Glutamatergic neuron (in vitro differentiated cells): ENCODE measurements around the gene SLC15A2. TPM values are rescaled to one million over a fixed set of nuclear protein-coding genes. Genes with fewer than 3 reads are reported as not detected.
"Not testable (repeated sequence)": the region's sequence is repeated elsewhere in the genome, so short reads cannot be mapped to it uniquely, and the experiment has no call there.

Experiments
- DNase-seq: peaks from one replicate; pipeline ENCODE4 v3.0.0; 2022
- H3K27ac Mint-ChIP-seq: one replicate; pipeline ENCODE4 v1.8.0; 2020; ENCODE audit warnings: mild to moderate bottlenecking, mixed read lengths, inconsistent platforms; ENCODE audit not compliant: unreplicated experiment
- H3K27me3 Mint-ChIP-seq: one replicate; pipeline ENCODE4 v1.8.0; 2020; ENCODE audit warnings: mild to moderate bottlenecking, moderate library complexity, mixed read lengths, inconsistent platforms; ENCODE audit not compliant: unreplicated experiment
- H3K36me3 Mint-ChIP-seq: one replicate; pipeline ENCODE4 v1.8.0; 2020; ENCODE audit warnings: mild to moderate bottlenecking, mixed read lengths, inconsistent platforms; ENCODE audit not compliant: unreplicated experiment
- H3K4me1 Mint-ChIP-seq: one replicate; pipeline ENCODE4 v1.8.0; 2020; ENCODE audit warnings: mild to moderate bottlenecking, low read depth, mixed read lengths, inconsistent platforms; ENCODE audit not compliant: unreplicated experiment
- H3K4me3 Mint-ChIP-seq: one replicate; pipeline ENCODE4 v1.8.0; 2020; ENCODE audit warnings: mild to moderate bottlenecking, mixed read lengths, inconsistent platforms; ENCODE audit not compliant: unreplicated experiment
- H3K9me3 Mint-ChIP-seq: one replicate; pipeline ENCODE4 v1.8.0; 2020; ENCODE audit warnings: mild to moderate bottlenecking, moderate library complexity, mixed read lengths, inconsistent platforms; ENCODE audit not compliant: unreplicated experiment
- CTCF ChIP-seq: fragments of 200-600 bp; sonication (generic); IDR thresholded peaks from one replicate; pipeline ENCODE4 v1.5.0; 2021; ENCODE audit not compliant: partially characterized antibody, unreplicated experiment
- long read RNA-seq: library from polyadenylated mRNA; unstranded; transcript quantifications from one replicate; pipeline ENCODE4 v2.0.0, GENCODE V29; 2020; ENCODE audit not compliant: unreplicated experiment
- total RNA-seq: library from RNA; stranded (reverse); fragmentation: NEBNext Ultra II Directional; extraction: Animal tissue kit (Norgen Biotek cat#: 25700); gene quantifications from one replicate; pipeline ENCODE4 v1.2.1, GENCODE V29; 2021; ENCODE audit not compliant: unreplicated experiment

Gene SLC15A2, protein sequence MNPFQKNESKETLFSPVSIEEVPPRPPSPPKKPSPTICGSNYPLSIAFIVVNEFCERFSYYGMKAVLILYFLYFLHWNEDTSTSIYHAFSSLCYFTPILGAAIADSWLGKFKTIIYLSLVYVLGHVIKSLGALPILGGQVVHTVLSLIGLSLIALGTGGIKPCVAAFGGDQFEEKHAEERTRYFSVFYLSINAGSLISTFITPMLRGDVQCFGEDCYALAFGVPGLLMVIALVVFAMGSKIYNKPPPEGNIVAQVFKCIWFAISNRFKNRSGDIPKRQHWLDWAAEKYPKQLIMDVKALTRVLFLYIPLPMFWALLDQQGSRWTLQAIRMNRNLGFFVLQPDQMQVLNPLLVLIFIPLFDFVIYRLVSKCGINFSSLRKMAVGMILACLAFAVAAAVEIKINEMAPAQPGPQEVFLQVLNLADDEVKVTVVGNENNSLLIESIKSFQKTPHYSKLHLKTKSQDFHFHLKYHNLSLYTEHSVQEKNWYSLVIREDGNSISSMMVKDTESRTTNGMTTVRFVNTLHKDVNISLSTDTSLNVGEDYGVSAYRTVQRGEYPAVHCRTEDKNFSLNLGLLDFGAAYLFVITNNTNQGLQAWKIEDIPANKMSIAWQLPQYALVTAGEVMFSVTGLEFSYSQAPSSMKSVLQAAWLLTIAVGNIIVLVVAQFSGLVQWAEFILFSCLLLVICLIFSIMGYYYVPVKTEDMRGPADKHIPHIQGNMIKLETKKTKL
- total RNA-seq, result 0.64 TPM
- long read RNA-seq, result 0 reads

GRCh38 chr3:121894301-121894990 is at the start of gene SLC15A2:
TSS of gene SLC15A2 (plus strand) at chr3:121894401. CDS start at chr3:121894477, 76 bp downstream.
- no peaks in the 10 kb centered on the region for H3K36me3 Mint-ChIP-seq
- no peak within 1 kb of the TSS for H3K4me3 Mint-ChIP-seq
- H3K27me3 Mint-ChIP-seq, result no peaks in the 10 kb centered on the region
- H3K4me1 Mint-ChIP-seq, result no peaks in the 10 kb centered on the region
- no peak within 1 kb of the TSS for H3K27ac Mint-ChIP-seq
- TF ChIP-seq CTCF, result no peak
- DNase-seq, result no peak
- no peaks in the 10 kb centered on the region for H3K9me3 Mint-ChIP-seq

GRCh38 chr3:121844892-121845291 is 49.3 kb upstream of the SLC15A2 start:
- no peaks in the 10 kb centered on the region for H3K9me3 Mint-ChIP-seq
- H3K4me3 Mint-ChIP-seq, result no peak overlapping the region
- H3K4me1 Mint-ChIP-seq, result no peaks in the 10 kb centered on the region
- no peak for TF ChIP-seq CTCF
- no peak for DNase-seq
- no peaks in the 10 kb centered on the region for H3K27me3 Mint-ChIP-seq
- H3K36me3 Mint-ChIP-seq, result no peaks in the 10 kb centered on the region
- no peak overlapping the region for H3K27ac Mint-ChIP-seq

DNA sequence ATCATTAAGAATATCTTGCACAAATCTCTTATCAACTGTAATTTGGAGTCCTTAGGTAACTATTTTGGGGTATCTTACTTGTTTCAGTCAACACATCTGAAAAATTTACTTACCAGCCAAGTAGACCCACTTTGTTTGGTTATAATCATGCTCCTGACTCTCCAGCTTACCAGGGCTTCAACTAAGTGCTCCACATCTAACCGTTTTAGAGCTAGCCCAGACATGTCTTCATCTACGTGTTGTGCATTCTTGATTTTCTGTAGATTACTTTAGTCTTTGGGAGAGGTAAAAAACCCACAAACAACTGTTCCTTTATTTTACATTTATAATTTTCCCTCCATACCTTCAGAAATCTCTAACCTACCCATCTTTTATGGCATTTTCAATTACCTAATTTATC is 41.9 kb upstream of the SLC15A2 start:
- H3K9me3 Mint-ChIP-seq, result no peaks in the 10 kb centered on the region
- DNase-seq, result no peak
- H3K27me3 Mint-ChIP-seq, result no peaks in the 10 kb centered on the region
- H3K36me3 Mint-ChIP-seq, result no peaks in the 10 kb centered on the region
- no peak for TF ChIP-seq CTCF
- no peak overlapping the region for H3K27ac Mint-ChIP-seq
- no peaks in the 10 kb centered on the region for H3K4me1 Mint-ChIP-seq
- H3K4me3 Mint-ChIP-seq, result no peak overlapping the region

DNA sequence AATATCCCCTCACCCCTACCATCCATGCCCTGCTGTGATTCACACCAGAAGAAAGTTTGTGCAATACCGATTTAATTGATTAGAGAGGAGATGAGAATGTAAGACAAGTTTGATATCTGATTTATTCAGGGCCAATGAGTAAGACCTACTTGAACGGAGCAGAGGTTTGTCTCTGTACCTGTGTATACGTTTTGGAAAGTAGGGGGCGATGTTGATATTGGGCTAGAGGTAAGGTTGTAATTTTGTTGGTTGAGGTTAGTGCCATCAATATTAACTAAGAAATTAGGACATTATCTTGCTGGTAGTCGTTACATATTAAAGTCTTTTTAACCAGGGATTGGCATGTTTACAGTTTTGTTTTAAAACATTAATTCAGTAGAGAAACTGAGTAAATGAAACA is 38.6 kb upstream of the SLC15A2 start:
- Mint-ChIP-seq H3K4me1 (no peaks in the 10 kb centered on the region), H3K9me3 (no peaks in the 10 kb centered on the region), H3K27ac (no peak overlapping the region), H3K27me3 (no peaks in the 10 kb centered on the region), H3K36me3 (no peaks in the 10 kb centered on the region), H3K4me3 (no peak overlapping the region)
- no peak for TF ChIP-seq CTCF
- no peak for DNase-seq

DNA sequence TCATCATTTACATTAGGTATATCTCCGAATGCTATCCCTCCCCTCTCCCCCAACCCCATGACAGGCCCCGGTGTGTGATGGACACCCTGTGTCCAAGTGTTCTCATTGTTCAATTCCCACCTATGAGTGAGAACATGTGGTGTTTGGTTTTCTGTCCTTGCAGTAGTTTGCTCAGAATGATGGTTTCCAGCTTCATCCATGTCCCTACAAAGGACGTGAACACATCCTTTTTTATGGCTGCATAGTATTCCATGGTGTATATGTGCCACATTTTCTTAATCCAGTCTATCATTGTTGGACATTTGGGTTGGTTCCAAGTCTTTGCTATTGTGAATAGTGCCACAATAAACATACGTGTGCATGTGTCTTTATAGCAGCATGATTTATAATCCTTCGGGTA is 36.4 kb upstream of the SLC15A2 start:
- H3K9me3 Mint-ChIP-seq, H3K4me3 Mint-ChIP-seq, H3K4me1 Mint-ChIP-seq, H3K36me3 Mint-ChIP-seq, H3K27ac Mint-ChIP-seq, DNase-seq, H3K27me3 Mint-ChIP-seq: not testable (repeated sequence)

DNA sequence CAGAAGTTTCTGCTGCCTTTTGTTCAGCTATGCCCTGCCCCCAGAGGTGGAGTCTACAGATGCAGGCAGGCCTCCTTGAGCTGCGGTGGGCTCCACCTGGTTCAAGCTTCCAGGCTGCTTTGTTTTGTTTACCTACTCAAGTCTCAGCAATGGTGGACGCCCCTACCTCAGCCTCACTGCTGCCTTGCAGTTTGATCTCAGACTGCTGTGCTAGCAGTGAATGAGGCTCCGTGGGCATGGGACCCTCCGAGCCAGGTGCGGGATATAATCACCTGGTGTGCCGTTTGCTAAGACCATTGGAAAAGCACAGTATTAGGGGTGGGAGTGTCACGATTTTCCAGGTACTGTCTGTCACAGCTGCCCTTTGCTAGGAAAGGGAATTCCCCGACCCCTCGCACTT is 31.0 kb upstream of the SLC15A2 start:
- H3K4me3 Mint-ChIP-seq, H3K9me3 Mint-ChIP-seq, DNase-seq, H3K27ac Mint-ChIP-seq, H3K4me1 Mint-ChIP-seq, H3K27me3 Mint-ChIP-seq, H3K36me3 Mint-ChIP-seq: not testable (repeated sequence)
